B cell (primary cell): ENCODE data around the gene PHACTR1. TPM values are rescaled to one million over a fixed set of nuclear protein-coding genes. Genes with fewer than 3 reads are reported as not detected.

ENCODE experiments used
- ATAC-seq: fragments of 200-7000 bp; cut with Tn5 transposase; one replicate; pipeline ENCODE4 v1.10.0; 2021; ENCODE audit warnings: low read depth, mild to moderate bottlenecking, moderate number of reproducible peaks, moderate library complexity
- CTCF ChIA-PET: fragments of 350-600 bp; sonication (Branson Sonifier 250); formaldehyde crosslinking; loops from one replicate; lab custom pipeline; 2021; ENCODE audit warnings: antibody characterized with exemption, inconsistent platforms; lab: Charles Lee
- POLR2A ChIA-PET: fragments of 350-600 bp; sonication (Branson Sonifier 250); formaldehyde crosslinking; loops from one replicate; lab custom pipeline; 2021; ENCODE audit warnings: antibody characterized with exemption; lab: Charles Lee
- DNase-seq: peaks from one replicate; pipeline ENCODE4 v3.0.0; 2013
- H2AFZ ChIP-seq: 2 replicates; pipeline ENCODE4 v1.6.1; 2012; ENCODE audit warnings: mild to moderate bottlenecking, low read depth, low read length; ENCODE audit not compliant: insufficient read depth, poor library complexity, severe bottlenecking
- H3K27ac ChIP-seq, 2 donors: 1 replicate in 1 of 2; 2 replicates in 1 of 2; pipeline ENCODE4 v1.5.1; 2012 to 2013; ENCODE audit warnings: low read length in 2 of 2, mild to moderate bottlenecking in 2 of 2, moderate library complexity in 1 of 2
- H3K27me3 ChIP-seq, 4 experiments: fragments of 200-600 bp in 1 of 4; sonication (generic) in 1 of 4; replicated peaks in 1 of 4; 1 replicate in 2 of 4; 2 replicates in 2 of 4; pipeline versions ENCODE4 v1.6.1 to v1.7.0; 2013 to 2016; ENCODE audit warnings: low read length in 3 of 4, mild to moderate bottlenecking in 2 of 4, mixed read lengths in 1 of 4, moderate library complexity in 1 of 4; ENCODE audit not compliant: insufficient read depth in 4 of 4, control insufficient read depth in 3 of 4; ENCODE audit errors: control extremely low read depth in 1 of 4
- H3K36me3 ChIP-seq, 2 experiments: replicated peaks in 1 of 2; 1 replicate in 1 of 2; 2 replicates in 1 of 2; pipeline versions ENCODE4 v1.6.1 to v1.7.1; 2013; ENCODE audit warnings: low read length in 1 of 2; ENCODE audit not compliant: insufficient read depth in 2 of 2, control insufficient read depth in 1 of 2; ENCODE audit errors: control extremely low read depth in 1 of 2, extremely low read depth in 1 of 2
- H3K4me1 ChIP-seq, 2 donors: fragments of 200-600 bp in 1 of 2; sonication (generic) in 1 of 2; 1 replicate in 1 of 2; 2 replicates in 1 of 2; pipeline versions ENCODE4 v1.5.1 to v1.6.1; 2013 to 2017; ENCODE audit warnings: low read length in 2 of 2; ENCODE audit not compliant: control insufficient read depth in 2 of 2, insufficient read depth in 2 of 2
- H3K4me2 ChIP-seq: replicated peaks from 2 replicates; pipeline ENCODE3; 2012; ENCODE audit warnings: mild to moderate bottlenecking, low read depth, low read length; ENCODE audit not compliant: poor library complexity, severe bottlenecking
- H3K4me3 ChIP-seq, 5 experiments: fragments of 200-600 bp in 1 of 5; sonication (generic) in 1 of 5; 1 replicate in 3 of 5; 2 replicates in 2 of 5; pipeline versions ENCODE4 v1.5.1 to v1.7.0; 2011 to 2016; ENCODE audit warnings: low read length in 4 of 5, mild to moderate bottlenecking in 4 of 5, low read depth in 2 of 5, control low read depth in 1 of 5, moderate library complexity in 1 of 5; ENCODE audit not compliant: insufficient read depth in 1 of 5; ENCODE audit errors: control extremely low read depth in 1 of 5, extremely low read depth in 1 of 5
- H3K79me2 ChIP-seq: fragments of 200-600 bp; sonication (generic); one replicate; pipeline ENCODE4 v1.6.0; 2016; ENCODE audit warnings: low read length; ENCODE audit not compliant: control insufficient read depth, insufficient read depth
- H3K9ac ChIP-seq: fragments of 200-600 bp; sonication (generic); 2 replicates; pipeline ENCODE4 v1.6.1; 2017; ENCODE audit warnings: mild to moderate bottlenecking, low read length, moderate library complexity
- H3K9me3 ChIP-seq, 3 donors: one replicate each; pipeline versions ENCODE4 v1.6.1 to v1.7.1; 2013; ENCODE audit warnings: low read length in 2 of 3; ENCODE audit not compliant: control insufficient read depth in 2 of 3, insufficient read depth in 1 of 3; ENCODE audit errors: control extremely low read depth in 1 of 3
- H4K20me1 ChIP-seq: 2 replicates; pipeline ENCODE4 v1.6.0; 2012; ENCODE audit warnings: mild to moderate bottlenecking, low read length; ENCODE audit not compliant: insufficient read depth, control insufficient read depth, poor library complexity, severe bottlenecking
- H3K27ac Mint-ChIP-seq: one replicate; pipeline ENCODE4 v1.8.0; 2021; ENCODE audit warnings: mixed read lengths
- H3K27me3 Mint-ChIP-seq: one replicate; pipeline ENCODE4 v1.8.0; 2021; ENCODE audit warnings: mixed read lengths
- H3K4me1 Mint-ChIP-seq: one replicate; pipeline ENCODE4 v1.8.0; 2021; ENCODE audit warnings: mixed read lengths
- H3K4me3 Mint-ChIP-seq: one replicate; pipeline ENCODE4 v1.8.0; 2021; ENCODE audit warnings: mixed read lengths
- H3K9me3 Mint-ChIP-seq: one replicate; pipeline ENCODE4 v1.8.0; 2022; ENCODE audit warnings: mixed read lengths; ENCODE audit not compliant: insufficient read depth
- CTCF ChIP-seq: fragments of 200-600 bp; IDR thresholded peaks from one replicate; pipeline ENCODE4 v1.8.0; 2022; ENCODE audit warnings: antibody characterized with exemption, mild to moderate bottlenecking
- EZH2 ChIP-seq: IDR thresholded peaks from 2 replicates; pipeline ENCODE4 v1.6.1; 2012; ENCODE audit warnings: borderline replicate concordance, low read depth, mild to moderate bottlenecking, moderate library complexity, low read length; ENCODE audit not compliant: insufficient read depth, poor library complexity, severe bottlenecking
- WGBS: methylation state at CpG from one replicate; pipeline ENCODE4 v1.1.5; 2013; ENCODE audit warnings: missing lambda C conversion rate; ENCODE audit not compliant: insufficient coverage; 5-methylcytosine and 5-hydroxymethylcytosine counted together
- intact Hi-C: fragments of 100-400 bp; cut with micrococcal nuclease; formaldehyde crosslinking; loops from one replicate; pipeline ENCODE4 v1.10.0; 2022
- polyA plus RNA-seq: library from polyadenylated mRNA; depleted of rRNA; stranded (reverse); fragments of >200 nt; gene quantifications from 2 replicates; pipeline ENCODE4 v1.2.3, GENCODE V29; 2012
- total RNA-seq, 2 donors: library from RNA; stranded (reverse); fragments of 120-200 nt in 1 of 2; gene quantifications; 1 replicate in 1 of 2; 2 replicates in 1 of 2; pipeline versions ENCODE4 v1.2.3 to v1.2.4, GENCODE V29; 2013 to 2022

Gene PHACTR1
- total and polyA plus RNA-seq, 2 donors (not counting 1 experiment from before 2014, with no cell fraction given): 30.2 to 129 TPM

GRCh38 chr6:13328076-13328874 lies 611.7 kb downstream of the PHACTR1 start, which contains the start of gene TBC1D7:
TBC1D7 (minus strand) TSS chr6:13328537; CDS start chr6:13326898, 1,639 bp downstream.
- peak; percentile 86 for ATAC-seq
- Histone ChIP-seq H3K4me2 (peak within 1 kb of the TSS; percentile 75), H3K4me1 (peaks cover 10 to 15% of the 10 kb centered on the region in 2 donors), H4K20me1 (no peaks in the 10 kb centered on the region), H3K9me3 (no peaks in the 10 kb centered on the region), H3K27me3 (no peaks in the 10 kb centered on the region), H3K36me3 (peaks cover 6 to 21% of the 10 kb centered on the region in 2 experiments), H3K27ac (peak within 1 kb of the TSS; percentile 86 to 92), H3K9ac (peak within 1 kb of the TSS; percentile 78), H3K79me2 (peaks cover 49% of the 10 kb centered on the region), H2AFZ (peak within 1 kb of the TSS; percentile 80), H3K4me3 (peak within 1 kb of the TSS; percentile 69 to 98 (median 88))
- no peaks in the 10 kb centered on the region for H3K27me3 Mint-ChIP-seq
- TF ChIP-seq CTCF: no peak
- no peak for TF ChIP-seq EZH2
- H3K9me3 Mint-ChIP-seq: no peaks in the 10 kb centered on the region
- H3K27ac Mint-ChIP-seq: peak within 1 kb of the TSS; percentile 98
- CTCF ChIA-PET: interaction anchor here (0.6 to 9.8 kb wide), 23 partner anchors 10 to 691 kb away, joined by 3 to 238 read pairs (median 8); partner anchors contain the start of genes NOL7 and SIRT5
- peak within 1 kb of the TSS; percentile 98 for H3K4me3 Mint-ChIP-seq
- peak; percentile 95 for DNase-seq
- WGBS: under 1% methylated on average over 60 of the region's 63 CpGs
- peaks cover 32% of the 10 kb centered on the region for H3K4me1 Mint-ChIP-seq
- POLR2A ChIA-PET: interaction anchor here (0.7 to 2.3 kb wide), 10 partner anchors 10 to 287 kb away, joined by 3 to 12 read pairs (median 6); partner anchors contain the start of genes GFOD1 and NOL7
- intact Hi-C loops: loop anchor here (1.0 to 2.0 kb wide), 7 partner anchors 23 to 486 kb away; partner anchors contain the start of genes GFOD1, MCUR1, NOL7 and SIRT5
